Testis (tissue), 2 donors: ENCODE measurements around the gene ZNF83.

Source experiments
- CTCF ChIP-seq, 3 experiments: fragments of 450-650 bp in 2 of 3; fragments of 200-600 bp in 1 of 3; sonication (generic) in 1 of 3; IDR thresholded peaks; one replicate each; pipeline ENCODE4 v1.5.1; 2016 to 2019; ENCODE audit warnings: antibody characterized with exemption in 3 of 3, mild to moderate bottlenecking in 2 of 3, moderate library complexity in 1 of 3
- POLR2A ChIP-seq: fragments of 450-650 bp; IDR thresholded peaks from one replicate; pipeline ENCODE4 v1.6.1; 2017; ENCODE audit warnings: antibody characterized with exemption, mild to moderate bottlenecking, moderate library complexity

GRCh38 chr19:52602941-52603340, 35.2 kb downstream of the ZNF83 start:
- TF ChIP-seq CTCF (IDR thresholded peaks at IDR 0.05) (no peak), POLR2A (no peak)
